Measurements from ENCODE around the gene ATP5F1E.
"Not testable (repeated sequence)": the region's sequence is repeated elsewhere in the genome, so short reads cannot be mapped to it uniquely, and the experiment has no call there.

ATP5F1E gene

DNA sequence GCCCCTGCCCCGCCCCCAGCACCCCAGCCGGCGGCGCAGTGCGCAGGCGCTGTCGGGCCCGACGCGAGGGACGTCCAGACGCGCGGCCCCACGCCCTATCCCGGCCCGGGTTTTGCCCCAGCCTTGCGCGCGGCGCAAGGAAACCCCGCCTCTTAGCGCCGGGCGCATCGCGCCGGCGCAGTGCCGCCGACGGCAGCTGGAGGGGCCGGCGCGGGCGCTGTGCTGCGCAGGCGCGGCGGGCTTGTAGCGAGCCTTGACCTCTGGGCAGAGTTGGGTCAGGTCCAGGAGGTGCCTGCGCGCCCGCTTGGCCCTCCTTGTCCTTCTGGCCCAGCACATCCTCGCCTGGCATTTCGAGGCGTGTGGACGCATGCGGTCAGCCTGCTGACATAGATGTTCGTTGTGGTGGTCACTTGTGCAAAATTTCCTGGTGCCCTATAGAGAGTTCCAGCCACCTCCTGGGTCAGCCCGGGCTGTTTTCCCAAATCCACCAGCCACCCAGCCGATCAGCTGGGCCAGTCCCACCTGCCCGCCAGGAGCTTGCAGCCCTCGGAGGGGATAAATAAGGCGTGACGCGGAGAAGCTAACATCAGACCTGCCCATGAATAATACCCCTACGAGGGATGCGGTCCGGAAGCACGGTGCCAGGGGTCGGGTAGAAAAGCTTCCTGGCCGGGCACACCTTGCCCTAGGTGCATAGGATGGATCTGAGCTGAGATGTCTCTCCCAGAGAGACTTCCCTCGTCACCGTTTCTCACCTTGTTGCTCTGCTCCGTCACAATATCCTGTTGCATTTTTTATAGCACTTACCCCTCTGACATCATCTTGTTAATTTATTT, 10.9 kb upstream of the ATP5F1E start:
- DNase-seq = peak; percentile 93

DNA sequence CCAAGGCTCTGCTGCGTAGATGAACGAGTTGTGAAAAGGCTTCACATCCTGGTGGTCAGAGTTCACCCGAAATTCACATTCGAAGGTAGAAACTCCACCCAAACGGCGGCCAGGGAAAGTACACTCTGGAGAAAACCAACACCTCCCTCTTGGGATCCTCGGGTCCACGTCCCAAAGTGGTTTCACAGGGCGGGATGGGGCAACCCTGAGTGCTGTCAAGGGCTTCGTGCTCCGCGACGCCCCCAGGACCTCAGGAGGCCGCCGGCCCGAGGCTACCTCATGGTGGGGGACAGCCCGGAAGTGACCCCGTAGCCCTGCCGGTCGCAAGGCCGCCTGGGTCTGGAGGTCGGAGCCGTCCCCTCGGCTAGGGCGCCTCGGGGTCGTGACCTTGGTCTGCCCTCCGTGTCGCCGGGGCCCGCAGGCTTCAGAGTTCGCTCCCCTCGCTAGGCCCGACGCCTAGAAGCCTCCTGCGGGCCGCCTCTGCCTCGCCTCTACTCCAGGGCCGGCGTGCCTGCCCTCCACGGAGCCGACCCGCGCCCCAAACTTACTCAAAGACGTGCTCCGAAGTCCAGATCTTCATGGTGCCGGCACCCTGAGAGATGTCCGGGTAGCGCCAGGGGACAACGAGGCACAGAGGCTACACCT, 10.1 kb upstream of the ATP5F1E start, which contains the start of gene PRELID3B:
TSS of gene PRELID3B (minus strand) at position 636 of the 645 bp plus-strand sequence. CDS start at position 580, 56 bp downstream.
- peak; percentile 62 for DNase-seq

DNA sequence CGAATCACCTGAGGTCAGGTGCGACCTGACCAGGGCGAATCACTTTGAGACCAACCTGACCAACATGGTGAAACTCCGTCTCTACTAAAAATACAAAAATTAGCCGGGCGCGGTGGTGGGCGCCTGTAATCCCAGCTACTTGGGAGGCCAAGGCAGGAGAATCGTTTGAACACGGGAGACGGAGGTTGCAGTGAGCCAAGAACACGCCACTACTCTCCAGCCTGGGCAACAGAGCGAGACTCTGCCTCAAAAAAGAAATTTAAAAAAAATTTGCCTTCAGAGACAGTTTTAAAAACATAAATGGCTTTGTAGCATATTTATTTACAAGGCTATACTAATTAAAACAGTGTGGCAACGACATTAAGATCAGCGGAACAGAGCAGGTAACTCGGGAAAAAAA, 9.4 kb upstream of the ATP5F1E start:
- DNase-seq = not testable (repeated sequence)

DNA sequence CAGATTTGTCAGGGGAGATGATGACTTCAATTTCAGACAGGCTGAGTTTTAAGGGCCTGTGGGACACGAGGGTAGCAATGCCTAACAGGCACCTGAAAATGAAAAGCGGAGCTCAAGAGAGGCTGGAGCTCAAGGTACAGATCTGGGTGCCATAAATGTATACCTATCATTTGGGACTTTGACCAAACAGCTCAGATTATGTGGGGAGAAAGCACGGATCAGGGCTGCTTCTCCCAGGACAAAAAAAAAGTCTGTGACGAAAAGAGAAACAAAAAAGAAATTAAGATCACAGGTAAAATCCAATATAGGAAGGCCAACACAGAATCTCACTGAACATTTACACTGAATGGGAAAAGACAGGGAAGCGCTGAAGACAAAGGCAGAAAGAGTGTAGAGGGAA, 8.5 kb upstream of the ATP5F1E start:
- no peak for DNase-seq

DNA sequence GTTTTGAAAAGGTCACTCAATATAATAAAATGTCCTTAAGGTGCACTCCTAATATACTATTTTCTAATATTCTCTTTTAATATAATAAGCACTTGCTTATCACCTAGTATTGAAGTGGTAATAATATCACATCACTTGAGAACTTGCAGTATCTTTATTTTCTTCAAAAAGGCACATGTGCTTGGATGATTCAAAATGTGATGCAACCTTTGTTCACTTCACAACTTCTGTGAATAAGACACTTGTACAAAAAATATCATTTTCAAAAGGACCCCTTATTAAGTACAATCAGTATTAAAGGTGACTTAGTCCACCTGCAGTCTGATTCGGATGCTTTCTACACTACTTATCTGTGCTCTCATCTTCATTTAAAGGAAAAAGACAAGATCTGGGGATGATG, 7.1 kb upstream of the ATP5F1E start:
- DNase-seq = no peak

DNA sequence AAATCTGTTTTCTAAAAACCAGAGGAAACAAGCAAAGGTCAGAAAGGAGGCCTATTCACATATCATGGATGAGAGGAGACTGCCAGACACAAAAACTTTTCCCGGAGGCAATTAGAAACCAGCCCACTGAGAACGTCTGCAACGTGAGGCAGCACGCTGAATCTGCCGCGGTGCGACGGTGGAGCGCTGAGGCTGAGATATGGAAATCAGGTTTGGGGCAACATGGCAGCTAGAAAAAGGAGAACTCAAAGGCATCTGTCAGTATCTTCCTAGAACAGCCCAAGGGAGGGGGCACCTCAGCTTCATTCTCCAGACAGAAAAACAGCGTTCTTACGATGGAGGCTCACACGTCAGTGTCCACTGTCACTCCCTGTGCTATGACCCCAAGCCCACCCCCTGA, 5.3 kb upstream of the ATP5F1E start:
- no peak for DNase-seq

DNA sequence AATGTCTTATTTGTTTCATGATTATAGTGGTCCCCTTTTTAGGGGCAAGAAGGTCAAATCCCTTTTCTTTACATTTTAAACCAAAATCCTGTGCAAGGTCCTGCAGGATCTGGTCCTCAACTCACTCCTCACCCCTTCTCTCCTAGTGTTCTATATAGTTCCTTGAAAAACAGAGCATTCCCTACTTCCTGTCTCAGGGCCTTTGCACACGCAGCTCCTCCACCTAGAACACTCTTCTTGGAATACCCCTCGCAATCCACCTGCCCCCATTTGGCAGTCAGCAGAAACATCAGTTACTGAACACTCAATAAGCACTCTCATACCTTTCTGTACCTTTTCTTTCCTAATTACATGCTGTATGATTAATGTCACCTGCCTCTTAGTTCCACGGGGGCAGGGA, 3.2 kb upstream of the ATP5F1E start:
- DNase-seq = no peak

DNA sequence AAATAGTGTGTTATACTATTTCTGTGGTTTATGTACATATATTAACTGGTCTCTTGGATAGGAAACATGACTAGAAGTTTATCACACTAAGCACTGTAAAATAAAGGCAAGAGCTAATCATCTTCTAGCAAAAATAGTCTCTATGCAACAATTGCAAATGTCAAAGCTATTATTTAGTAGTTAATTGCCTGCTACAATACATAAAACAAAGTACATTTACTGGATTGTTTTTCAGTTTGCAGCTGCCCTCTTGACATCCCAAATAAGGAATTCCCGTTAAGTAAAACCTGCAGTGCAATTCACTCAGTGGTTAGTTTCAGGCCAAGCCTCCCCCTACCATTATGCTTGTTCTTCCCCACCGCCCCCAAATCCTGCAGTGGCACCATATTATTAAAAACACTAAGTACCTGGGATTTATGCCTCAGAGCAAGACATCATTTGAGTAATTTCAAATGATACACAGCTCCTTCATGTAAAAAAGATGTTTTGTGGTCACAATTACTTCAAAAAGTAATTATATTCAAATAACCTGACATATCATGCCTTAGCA, 1.6 kb upstream of the ATP5F1E start:
- DNase-seq = no peak

DNA sequence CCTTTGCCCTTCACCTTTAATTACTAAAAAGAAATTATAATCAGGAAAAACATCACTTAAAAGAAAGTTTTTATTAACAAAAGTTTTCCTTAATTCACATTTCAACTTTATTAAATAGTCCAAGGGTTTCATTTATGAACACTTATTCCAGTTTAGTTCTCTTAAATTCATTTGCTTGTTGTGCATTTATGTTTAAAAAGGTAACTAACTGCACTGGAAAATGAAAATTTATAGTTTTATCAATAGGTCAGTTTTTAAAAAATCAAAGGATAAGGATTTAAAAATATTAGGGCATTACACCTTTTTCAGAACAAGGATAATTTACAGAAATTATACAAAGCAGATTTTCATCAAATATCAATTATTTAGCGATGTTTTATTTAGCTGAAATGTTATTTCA, 958 bp upstream of the ATP5F1E start:
- DNase-seq = no peak

DNA sequence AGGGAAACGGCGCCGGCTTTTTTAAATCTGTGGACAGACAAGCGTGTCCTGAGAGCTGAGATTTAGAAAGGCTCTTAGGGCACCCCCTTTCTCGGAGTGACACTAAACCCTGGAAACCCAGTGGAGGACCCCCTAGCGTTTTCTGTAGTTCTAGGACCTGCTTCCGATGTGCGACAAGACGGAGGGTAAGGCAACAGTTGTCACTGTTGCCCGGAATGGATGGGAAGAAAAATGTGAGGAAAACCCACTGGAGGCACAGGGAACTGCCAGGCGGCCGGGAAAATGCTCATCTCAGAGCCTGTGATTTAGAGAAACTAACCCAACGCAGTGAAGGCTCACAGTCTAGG, 551 bp upstream of the ATP5F1E start:
- no peak for DNase-seq

DNA sequence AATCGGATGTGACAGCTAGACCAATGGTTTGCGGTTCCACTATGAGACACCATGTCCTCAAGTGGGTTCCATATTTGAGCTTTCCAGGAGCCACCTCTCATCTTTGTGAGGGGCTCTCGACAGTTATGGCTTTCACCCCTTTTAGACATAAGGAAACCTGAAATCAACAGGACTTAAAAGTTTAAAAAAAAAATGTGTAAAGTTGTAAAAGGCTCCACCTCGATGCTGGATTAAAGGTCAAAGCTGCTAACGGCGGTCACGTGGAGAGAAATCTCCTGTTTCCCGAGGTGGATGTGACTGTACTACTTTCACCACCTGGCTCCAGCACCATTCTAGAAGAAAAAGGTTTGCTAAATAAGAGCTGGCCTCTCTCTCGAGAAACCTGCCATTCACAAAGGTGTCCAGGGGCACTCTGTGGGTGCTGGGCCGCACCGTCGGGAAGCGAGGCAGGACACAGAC, 542 bp downstream of the ATP5F1E start:
- DNase-seq = no peak

DNA sequence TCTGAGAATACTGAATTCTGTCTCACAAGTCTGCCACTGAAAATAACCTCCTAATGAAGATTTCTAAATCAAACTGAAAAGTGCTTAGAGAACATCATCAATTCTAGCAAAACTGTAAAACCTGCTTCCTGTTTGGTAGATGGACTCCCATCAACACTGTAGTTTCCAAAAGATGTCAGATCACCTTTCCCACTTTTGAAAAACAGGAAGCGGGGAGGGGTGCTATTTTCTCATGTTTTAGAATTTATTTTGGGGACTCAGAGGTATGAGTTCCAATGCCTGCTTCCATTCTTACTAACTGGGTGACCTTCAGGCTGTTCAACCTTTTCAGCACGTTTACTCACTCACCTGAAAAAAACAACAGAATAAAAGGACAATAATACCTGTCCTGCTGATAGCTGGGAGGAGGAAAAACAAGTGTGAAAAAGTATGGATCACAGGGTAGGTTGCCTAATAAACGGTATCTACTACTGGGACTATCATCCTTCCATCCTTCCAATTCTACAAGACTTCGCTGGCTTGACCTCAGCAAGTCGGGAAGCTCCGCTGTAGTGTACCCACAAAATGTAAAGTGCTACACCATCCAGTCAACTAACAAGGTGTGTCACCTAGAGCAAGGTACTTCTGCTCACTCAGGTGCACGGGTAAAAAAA, 1.1 kb downstream of the ATP5F1E start:
- DNase-seq = no peak

DNA sequence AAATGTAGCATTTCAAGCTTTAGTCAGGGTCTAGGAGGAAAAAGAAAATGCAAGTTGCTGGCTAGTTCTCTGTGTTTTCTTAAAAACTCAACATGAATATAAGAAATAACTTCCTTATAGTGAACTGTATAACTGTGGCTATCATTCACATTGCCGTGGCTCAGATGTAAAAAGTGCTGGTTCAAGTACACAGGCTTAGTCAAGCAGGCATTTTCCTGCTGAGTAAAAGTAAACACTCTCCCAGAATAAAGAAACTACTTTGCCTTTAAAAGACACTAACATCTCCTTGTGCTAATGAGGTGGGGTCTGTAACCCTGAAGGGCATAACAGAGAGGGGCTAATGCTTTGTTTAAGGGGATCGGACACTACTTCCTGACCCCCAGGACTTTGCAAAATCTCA, 3.3 kb downstream of the ATP5F1E start:
- DNase-seq = no peak

DNA sequence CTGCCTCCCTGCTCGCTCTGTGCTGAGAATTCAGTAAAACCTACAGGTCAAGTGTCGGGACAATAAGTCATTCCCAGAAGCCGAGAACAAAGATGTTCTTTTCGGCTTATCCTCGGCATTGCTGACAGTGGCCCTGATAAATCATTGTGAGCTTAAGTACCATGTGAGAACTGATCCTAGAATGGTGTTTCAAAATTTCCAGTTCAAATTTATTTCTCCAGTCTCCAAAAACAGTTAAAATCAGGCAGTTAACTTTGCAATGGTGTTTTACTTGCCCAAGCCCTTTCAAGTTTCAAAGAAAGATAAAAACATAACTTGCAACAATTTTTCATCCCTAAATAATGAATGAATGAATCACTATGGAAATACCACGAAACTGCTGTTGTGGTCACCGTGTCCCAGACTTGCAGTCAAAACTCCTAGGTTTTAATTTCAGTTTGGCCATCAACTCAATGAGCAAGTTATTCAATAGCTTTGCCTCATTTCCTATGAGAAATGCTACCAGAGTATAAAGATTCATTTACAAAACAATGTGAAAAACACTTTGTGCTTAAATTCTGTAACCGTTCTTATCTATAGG, 4.3 kb downstream of the ATP5F1E start:
- no peak for DNase-seq

DNA sequence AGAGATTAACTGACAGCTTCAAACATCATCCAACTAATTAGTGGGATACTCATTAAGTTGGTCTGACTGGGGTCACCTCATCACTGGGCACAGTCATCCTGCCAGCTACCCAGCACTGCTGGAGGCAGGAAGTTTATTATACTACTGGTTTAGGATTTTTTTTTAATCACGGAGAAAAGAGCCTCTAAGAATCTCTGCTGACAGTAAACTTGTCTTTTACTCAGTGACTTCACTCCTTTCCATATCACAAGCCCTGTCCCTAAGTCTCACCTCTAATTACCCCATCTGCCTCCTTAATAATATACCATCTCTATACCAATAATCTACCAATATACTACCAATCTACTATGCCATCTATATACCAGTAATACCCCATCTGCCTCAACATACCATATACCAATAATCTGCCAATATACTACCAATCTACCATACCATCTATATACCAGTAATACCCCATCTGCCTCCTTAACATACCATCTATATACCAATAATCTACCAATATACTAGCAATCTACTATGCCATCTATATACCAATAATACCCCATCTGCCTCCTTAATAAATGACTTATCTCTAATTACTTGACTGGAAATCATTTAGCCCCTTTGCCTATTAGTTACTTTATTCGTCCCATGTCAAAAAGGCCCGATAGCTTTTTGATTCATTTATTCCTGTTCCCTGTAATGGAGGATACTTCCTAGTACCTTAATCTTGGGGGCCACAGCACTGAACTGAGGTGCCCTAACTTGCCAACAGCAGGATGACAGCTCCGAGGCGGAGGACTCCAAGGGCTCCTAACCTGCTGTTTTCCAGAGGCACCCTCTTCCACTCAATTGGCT, 5.0 kb downstream of the ATP5F1E start:
- no peak for DNase-seq

DNA sequence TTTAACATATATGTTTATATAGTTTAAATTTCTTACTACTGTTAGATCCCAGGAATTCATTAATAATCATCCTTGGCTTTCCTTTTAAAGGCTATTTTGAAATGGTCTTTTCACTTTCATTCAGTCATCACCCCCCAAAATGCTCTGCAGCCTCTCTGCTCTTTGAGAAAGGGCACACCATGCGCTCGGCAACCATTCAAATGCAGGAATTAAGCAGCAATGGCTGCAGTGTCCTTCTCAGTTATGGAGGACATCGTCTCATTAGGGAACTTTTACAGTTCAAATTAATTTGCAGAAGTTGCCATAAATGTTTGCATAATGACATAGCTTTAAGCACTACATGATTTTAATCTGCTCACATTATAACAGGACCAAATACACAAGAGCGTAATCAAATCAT, 6.6 kb downstream of the ATP5F1E start:
- no peak for DNase-seq

DNA sequence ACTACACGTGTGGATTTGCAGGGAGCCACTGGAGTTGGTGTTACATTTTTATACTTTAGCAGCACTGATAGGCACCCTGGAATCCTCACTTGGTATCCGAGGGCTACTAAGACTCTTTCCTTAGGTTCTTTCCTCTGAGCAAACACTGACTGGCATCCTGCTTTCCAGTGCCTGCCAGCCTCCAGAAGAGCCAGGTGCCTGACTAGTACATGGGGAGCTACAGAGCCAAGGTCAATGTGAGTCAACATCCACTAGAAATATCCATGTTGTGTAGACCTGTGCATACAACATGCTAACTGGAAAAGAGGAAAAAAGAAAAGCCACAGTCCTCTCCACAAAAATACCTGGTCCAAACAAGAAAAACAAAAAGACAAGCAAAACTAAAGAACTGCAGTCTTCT, 7.0 kb downstream of the ATP5F1E start:
- DNase-seq = no peak

DNA sequence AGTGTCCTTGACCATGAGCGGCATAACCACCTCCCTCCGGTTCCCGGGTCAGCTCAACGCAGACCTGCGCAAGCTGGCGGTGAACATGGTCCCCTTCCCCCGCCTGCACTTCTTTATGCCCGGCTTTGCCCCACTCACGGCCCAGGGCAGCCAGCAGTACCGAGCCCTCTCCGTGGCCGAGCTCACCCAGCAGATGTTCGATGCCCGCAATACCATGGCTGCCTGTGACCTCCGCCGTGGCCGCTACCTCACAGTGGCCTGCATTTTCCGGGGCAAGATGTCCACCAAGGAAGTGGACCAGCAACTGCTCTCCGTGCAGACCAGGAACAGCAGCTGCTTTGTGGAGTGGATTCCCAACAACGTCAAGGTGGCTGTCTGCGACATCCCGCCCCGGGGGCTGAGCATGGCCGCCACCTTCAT, 8.0 kb downstream of the ATP5F1E start:
- DNase-seq = no peak

DNA sequence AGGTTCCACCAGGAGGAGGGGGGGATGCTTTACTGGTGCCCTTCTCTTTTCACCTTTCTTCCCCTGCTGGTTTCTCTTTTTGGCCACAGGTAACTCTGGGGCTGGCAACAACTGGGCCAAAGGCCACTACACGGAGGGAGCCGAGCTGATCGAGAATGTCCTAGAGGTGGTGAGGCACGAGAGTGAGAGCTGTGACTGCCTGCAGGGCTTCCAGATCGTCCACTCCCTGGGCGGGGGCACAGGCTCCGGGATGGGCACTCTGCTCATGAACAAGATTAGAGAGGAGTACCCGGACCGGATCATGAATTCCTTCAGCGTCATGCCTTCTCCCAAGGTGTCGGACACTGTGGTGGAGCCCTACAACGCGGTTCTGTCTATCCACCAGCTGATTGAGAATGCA, 8.5 kb downstream of the ATP5F1E start:
- no peak for DNase-seq

DNA sequence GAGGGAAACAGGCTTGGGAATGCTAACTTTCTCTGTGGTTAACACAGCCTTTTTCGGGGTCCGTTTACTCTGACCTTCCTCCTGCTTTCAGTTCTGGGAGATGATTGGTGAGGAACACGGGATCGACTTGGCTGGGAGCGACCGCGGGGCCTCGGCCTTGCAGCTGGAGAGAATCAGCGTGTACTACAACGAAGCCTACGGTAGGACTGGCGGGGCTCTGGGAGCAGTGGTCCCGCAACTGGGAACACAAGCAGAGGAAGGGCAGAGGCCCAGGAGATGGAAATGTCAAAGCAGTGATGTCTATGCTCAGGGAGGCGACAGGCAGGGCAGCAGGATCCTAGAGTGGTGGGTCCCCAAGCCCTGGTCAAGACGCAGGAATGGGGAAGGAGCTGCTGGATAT, 9.4 kb downstream of the ATP5F1E start:
- DNase-seq = no peak

DNA sequence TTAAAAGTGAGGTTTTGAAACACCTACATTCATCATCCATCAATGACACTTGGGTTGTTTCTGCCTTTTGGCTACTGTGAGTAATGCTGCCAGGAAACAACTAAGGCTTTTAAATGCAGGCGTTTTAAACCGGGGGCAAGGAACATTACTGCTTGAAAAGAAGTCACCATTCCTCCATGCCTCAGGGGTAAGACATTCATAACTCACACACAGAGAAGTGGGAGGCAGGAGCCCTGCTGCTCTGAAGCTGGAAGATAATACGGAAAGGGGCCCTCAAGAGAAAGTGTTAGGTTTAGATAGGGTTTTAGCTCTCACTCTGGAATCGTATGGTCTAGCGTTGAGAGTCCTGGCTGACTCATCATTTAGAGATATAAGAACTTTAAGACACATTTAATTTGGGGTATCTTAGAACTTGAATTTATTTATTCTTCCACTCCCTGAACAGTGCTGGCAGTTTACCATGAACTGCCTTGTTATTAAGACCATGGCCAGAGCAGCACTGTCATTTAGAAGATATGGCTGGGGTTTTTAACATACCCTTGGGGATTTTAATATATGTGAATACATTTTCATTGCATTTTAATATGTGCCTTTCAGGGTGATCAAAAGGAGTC, 11.1 kb downstream of the ATP5F1E start:
- DNase-seq = no peak

DNA sequence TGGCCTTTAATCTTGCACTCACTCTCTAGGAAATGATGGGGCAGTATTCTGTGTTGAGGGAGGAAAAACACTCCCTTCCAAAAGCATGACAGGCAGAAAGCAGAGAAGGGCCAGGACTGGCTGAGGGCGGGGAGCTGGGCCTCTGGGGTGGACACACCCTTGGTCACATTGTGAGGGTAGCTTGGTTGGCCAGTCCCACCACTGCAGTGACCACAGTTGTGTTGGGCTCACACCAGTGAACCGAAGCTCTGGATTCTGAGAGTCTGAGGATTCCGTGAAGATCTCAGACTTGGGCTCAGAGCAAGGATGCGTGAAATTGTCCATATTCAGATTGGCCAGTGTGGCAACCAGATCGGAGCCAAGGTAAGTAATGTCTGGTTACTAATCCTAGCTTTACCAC, 12.9 kb downstream of the ATP5F1E start, which contains the start of gene TUBB1:
TSS of gene TUBB1 (plus strand) at position 213 of the 400 bp plus-strand sequence. CDS start at position 307, 94 bp downstream.
- no peak for DNase-seq

All from right forelimb (tissue), 1 donor.